CD4-positive, CD25-positive, alpha-beta regulatory T cell (primary cell): ENCODE data around the gene STK40. TPM values are rescaled to one million over a fixed set of nuclear protein-coding genes. Genes with fewer than 3 reads are reported as not detected.

ENCODE experiments used
- polyA plus RNA-seq, 4 donors: library from polyadenylated mRNA; unstranded; fragments of 300-500 nt; fragmentation: Illumina TruSeq; gene quantifications; one replicate each; pipeline ENCODE4 v1.2.3, GENCODE V29; 2021
- total RNA-seq: library from RNA; stranded (reverse); gene quantifications from one replicate; pipeline ENCODE4 v1.2.3, GENCODE V29; 2022

Gene STK40
- total and polyA plus RNA-seq, 5 donors from 2014 or later, result 27.1 to 36.4 (median 30.1) TPM

Other genes starting within 250 kb of the STK40 start
- gene TRAPPC3, start 236.4 kb downstream of the STK40 start, total RNA-seq, result 45.6 TPM
- gene TRAPPC3, start 236.4 kb downstream of the STK40 start, polyA plus RNA-seq, result 100 to 1,000 TPM; 112 to 137 (median 126) TPM
- gene MAP7D1, start 229.8 kb downstream of the STK40 start, total RNA-seq, result 178 TPM
- gene MAP7D1, start 229.8 kb downstream of the STK40 start, polyA plus RNA-seq, result 10 to 100 TPM; 10.1 to 16.3 (median 13.1) TPM
- gene THRAP3, start 161.5 kb downstream of the STK40 start, total RNA-seq, result 84.4 TPM
- gene THRAP3, start 161.5 kb downstream of the STK40 start, polyA plus RNA-seq, result 10 to 100 TPM; 62.5 to 73.7 (median 68.2) TPM
- gene SH3D21, start 79.6 kb downstream of the STK40 start, total RNA-seq, result 3.2 TPM
- under 1 TPM; 0.26 to 0.42 (median 0.33) TPM for gene SH3D21, start 79.6 kb downstream of the STK40 start, polyA plus RNA-seq
- gene EVA1B, start 62.3 kb downstream of the STK40 start, total RNA-seq, result 12.7 TPM
- 10 to 100 TPM in 3 of 4 donors, 1 to 10 TPM in 1; 8.7 to 18.0 (median 12.9) TPM for gene EVA1B, start 62.3 kb downstream of the STK40 start, polyA plus RNA-seq
- 33.8 TPM for gene LSM10, start 12.0 kb upstream of the STK40 start, total RNA-seq
- gene LSM10, start 12.0 kb upstream of the STK40 start, polyA plus RNA-seq, result 100 to 1,000 TPM; 142 to 153 (median 145) TPM
- gene OSCP1, start 64.5 kb upstream of the STK40 start, total RNA-seq, result not detected
- 1 to 10 TPM in 2 of 4 donors, under 1 TPM in 2; 0.35 to 1.8 (median 0.73) TPM for gene OSCP1, start 64.5 kb upstream of the STK40 start, polyA plus RNA-seq
- 36.7 TPM for gene MRPS15, start 78.5 kb upstream of the STK40 start, total RNA-seq
- 10 to 100 TPM; 67.6 to 97.2 (median 72.3) TPM for gene MRPS15, start 78.5 kb upstream of the STK40 start, polyA plus RNA-seq
- gene CSF3R, start 97.0 kb upstream of the STK40 start, total RNA-seq, result 3.6 TPM
- under 1 TPM in 3 of 4 donors, not detected in 1; 0.10 to 0.33 (median 0.13) TPM for gene CSF3R, start 97.0 kb upstream of the STK40 start, polyA plus RNA-seq